ENCODE results near the gene RCAN2.

Gene RCAN2

DNA sequence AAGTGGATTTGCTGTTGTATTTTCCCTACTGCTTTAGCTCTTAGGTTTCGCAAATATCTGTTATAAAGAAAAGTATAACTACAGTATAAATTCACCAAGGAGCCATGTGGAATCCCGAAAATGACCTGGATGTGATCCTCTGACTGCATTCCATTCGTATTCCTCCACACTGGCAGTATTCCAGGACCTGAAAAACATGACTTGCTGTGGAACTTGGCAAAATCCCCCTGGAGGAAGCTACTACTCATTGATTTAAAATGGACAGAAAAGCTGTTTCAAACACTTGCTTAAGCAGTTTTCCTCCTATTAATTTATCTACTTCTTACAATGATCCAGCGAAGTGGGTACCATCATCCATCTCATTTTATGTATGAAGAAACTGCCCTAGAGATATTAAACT is 307.1 kb downstream of the RCAN2 start:
- Histone ChIP-seq H3K27ac (replicated peaks) (no peak overlapping the region), H3K4me3 (replicated peaks; ENCODE audit: insufficient read depth, low read length) (no peak overlapping the region), H3K27me3 (ENCODE audit: insufficient read depth, poor library complexity, severe bottlenecking) (peaks cover 28% of the 10 kb centered on the region)
- DNase-seq (ENCODE audit: low read depth in 1 of 2, low spot score in 1 of 2): no peak
- TF ChIP-seq, protein P1, sequence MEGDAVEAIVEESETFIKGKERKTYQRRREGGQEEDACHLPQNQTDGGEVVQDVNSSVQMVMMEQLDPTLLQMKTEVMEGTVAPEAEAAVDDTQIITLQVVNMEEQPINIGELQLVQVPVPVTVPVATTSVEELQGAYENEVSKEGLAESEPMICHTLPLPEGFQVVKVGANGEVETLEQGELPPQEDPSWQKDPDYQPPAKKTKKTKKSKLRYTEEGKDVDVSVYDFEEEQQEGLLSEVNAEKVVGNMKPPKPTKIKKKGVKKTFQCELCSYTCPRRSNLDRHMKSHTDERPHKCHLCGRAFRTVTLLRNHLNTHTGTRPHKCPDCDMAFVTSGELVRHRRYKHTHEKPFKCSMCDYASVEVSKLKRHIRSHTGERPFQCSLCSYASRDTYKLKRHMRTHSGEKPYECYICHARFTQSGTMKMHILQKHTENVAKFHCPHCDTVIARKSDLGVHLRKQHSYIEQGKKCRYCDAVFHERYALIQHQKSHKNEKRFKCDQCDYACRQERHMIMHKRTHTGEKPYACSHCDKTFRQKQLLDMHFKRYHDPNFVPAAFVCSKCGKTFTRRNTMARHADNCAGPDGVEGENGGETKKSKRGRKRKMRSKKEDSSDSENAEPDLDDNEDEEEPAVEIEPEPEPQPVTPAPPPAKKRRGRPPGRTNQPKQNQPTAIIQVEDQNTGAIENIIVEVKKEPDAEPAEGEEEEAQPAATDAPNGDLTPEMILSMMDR (IDR thresholded peaks at IDR 0.05; ENCODE audit: insufficient read depth, low read length): no peak
- TF ChIP-seq SPI1 (IDR thresholded peaks at IDR 0.05; ENCODE audit: borderline replicate concordance, low read depth): no peak

DNA sequence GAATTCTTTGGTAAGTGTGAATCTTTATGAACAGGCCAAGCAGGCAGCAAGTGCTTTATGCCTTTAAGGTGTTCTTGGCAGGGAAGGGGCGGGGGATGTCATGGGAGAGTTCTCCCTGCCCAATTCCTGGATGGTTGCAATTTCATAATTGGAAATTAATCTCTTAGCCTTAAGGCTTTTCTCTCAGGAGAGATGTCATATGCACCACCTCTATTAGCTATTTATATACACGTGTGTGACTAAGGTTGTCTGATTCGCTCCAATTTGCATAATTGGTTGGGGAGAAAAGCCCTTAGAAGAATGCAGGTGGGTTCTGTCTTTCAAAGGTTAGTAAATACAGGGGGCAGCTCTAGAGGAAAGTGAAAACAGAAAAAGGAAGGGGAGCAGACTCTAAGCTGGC is 315.3 kb downstream of the RCAN2 start:
- H3K4me3 ChIP-seq (replicated peaks; ENCODE audit: insufficient read depth, low read length): no peak overlapping the region
- H3K27me3 ChIP-seq (ENCODE audit: insufficient read depth, poor library complexity, severe bottlenecking): peaks cover 11% of the 10 kb centered on the region
- DNase-seq (ENCODE audit: low read depth in 1 of 2, low spot score in 1 of 2): no peak
- TF ChIP-seq, protein P2, sequence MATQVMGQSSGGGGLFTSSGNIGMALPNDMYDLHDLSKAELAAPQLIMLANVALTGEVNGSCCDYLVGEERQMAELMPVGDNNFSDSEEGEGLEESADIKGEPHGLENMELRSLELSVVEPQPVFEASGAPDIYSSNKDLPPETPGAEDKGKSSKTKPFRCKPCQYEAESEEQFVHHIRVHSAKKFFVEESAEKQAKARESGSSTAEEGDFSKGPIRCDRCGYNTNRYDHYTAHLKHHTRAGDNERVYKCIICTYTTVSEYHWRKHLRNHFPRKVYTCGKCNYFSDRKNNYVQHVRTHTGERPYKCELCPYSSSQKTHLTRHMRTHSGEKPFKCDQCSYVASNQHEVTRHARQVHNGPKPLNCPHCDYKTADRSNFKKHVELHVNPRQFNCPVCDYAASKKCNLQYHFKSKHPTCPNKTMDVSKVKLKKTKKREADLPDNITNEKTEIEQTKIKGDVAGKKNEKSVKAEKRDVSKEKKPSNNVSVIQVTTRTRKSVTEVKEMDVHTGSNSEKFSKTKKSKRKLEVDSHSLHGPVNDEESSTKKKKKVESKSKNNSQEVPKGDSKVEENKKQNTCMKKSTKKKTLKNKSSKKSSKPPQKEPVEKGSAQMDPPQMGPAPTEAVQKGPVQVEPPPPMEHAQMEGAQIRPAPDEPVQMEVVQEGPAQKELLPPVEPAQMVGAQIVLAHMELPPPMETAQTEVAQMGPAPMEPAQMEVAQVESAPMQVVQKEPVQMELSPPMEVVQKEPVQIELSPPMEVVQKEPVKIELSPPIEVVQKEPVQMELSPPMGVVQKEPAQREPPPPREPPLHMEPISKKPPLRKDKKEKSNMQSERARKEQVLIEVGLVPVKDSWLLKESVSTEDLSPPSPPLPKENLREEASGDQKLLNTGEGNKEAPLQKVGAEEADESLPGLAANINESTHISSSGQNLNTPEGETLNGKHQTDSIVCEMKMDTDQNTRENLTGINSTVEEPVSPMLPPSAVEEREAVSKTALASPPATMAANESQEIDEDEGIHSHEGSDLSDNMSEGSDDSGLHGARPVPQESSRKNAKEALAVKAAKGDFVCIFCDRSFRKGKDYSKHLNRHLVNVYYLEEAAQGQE (IDR thresholded peaks at IDR 0.05; ENCODE audit: insufficient replicate concordance, low read depth): no peak
- TF ChIP-seq POLR2AphosphoS5 (IDR thresholded peaks at IDR 0.05; ENCODE audit: low read depth): no peak
- TF ChIP-seq GABPA (IDR thresholded peaks at IDR 0.05; ENCODE audit: low read depth): no peak
- TF ChIP-seq, protein P1 (IDR thresholded peaks at IDR 0.05; ENCODE audit: insufficient read depth, low read length): no peak
- TF ChIP-seq SPI1 (IDR thresholded peaks at IDR 0.05; ENCODE audit: borderline replicate concordance, low read depth): no peak
- H3K27ac ChIP-seq (replicated peaks): no peak overlapping the region

DNA sequence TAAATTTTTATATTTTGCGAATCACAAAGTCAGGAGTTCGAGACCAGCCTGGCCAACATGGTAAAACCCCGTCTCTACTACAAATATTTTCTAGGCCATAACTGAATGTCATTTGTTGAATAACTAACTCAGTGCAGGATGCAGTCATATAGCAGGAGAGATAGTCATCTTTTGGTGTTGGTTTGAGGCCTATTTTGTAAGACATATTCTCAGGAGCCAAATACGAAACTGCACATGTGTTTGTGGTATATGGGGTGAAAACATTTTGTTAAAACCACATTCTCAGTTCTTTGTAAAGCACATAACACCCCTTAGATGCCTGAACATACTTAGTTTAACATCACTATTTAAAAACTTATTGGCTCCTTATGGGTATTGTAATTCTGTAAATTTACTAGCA is 315.8 kb downstream of the RCAN2 start:
- no peak for DNase-seq (ENCODE audit: low read depth in 1 of 2, low spot score in 1 of 2)
- Histone ChIP-seq H3K27ac (replicated peaks) (no peak overlapping the region), H3K27me3 (ENCODE audit: insufficient read depth, poor library complexity, severe bottlenecking) (peaks cover 16% of the 10 kb centered on the region), H3K4me3 (replicated peaks; ENCODE audit: insufficient read depth, low read length) (no peak overlapping the region)
- no peak for TF ChIP-seq GABPA (IDR thresholded peaks at IDR 0.05; ENCODE audit: low read depth)

DNA sequence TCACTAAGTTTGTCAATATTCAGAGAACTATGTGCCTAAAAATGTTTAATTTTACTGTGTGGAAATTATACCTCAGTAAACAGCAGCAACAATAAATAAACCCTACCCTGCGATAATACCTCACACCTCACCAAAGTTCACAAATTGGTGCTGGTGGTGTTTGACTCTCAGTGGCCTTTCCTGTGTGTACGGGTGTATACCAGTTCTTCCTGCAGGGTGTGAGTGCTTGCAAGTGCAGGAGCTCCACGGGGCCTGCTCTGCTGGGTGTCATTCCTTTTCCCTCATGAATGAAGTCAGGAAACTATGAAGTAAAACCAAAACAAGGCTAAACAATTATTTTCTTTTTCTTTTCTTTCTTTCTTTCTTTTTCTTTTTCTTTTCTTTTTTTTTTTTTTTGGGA is 316.3 kb downstream of the RCAN2 start:
- DNase-seq (ENCODE audit: low read depth in 1 of 2, low spot score in 1 of 2): no peak
- H3K27me3 ChIP-seq (ENCODE audit: insufficient read depth, poor library complexity, severe bottlenecking): peaks cover 19% of the 10 kb centered on the region
- no peak overlapping the region for H3K27ac ChIP-seq (replicated peaks)
- no peak overlapping the region for H3K4me3 ChIP-seq (replicated peaks; ENCODE audit: insufficient read depth, low read length)
- TF ChIP-seq GABPA (IDR thresholded peaks at IDR 0.05; ENCODE audit: low read depth): no peak

DNA sequence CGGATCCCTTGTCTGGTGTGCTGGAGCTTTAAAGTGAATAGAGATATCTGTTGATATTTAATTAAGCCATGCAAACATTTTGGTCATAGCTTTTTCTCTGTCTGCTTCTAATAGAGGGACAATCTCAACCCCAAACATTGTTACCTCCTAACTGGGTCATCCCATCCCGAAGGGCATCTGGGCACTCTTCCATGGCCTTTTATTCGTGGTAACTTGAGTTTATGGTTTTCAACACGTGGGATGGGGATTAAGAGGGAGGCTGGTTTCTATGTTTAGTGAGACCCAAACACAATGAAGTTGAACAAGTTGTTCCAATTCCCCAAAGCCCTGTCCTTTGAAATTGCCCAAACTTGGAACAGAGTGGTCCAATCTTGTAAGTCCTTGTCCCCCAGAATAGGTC is 319.1 kb downstream of the RCAN2 start:
- Histone ChIP-seq H3K27ac (replicated peaks) (no peak overlapping the region), H3K4me3 (replicated peaks; ENCODE audit: insufficient read depth, low read length) (no peak overlapping the region), H3K27me3 (ENCODE audit: insufficient read depth, poor library complexity, severe bottlenecking) (peaks cover 18% of the 10 kb centered on the region)
- TF ChIP-seq, protein P2 (IDR thresholded peaks at IDR 0.05; ENCODE audit: insufficient replicate concordance, low read depth): no peak
- TF ChIP-seq SPI1 (IDR thresholded peaks at IDR 0.05; ENCODE audit: borderline replicate concordance, low read depth) (no peak), GABPA (IDR thresholded peaks at IDR 0.05; ENCODE audit: low read depth) (no peak), POLR2AphosphoS5 (IDR thresholded peaks at IDR 0.05; ENCODE audit: low read depth) (no peak)
- TF ChIP-seq, protein P1 (IDR thresholded peaks at IDR 0.05; ENCODE audit: insufficient read depth, low read length): no peak
- DNase-seq (ENCODE audit: low read depth in 1 of 2, low spot score in 1 of 2): no peak

Data from HL-60 (cell line).